Mucosa of rectum (tissue), 2 donors: ENCODE results near the gene INVS.

ENCODE experiments used
- H3K27ac ChIP-seq, 2 donors: one replicate each; pipeline ENCODE4 v1.7.0; 2013; ENCODE audit warnings: inconsistent platforms in 2 of 2, low read depth in 2 of 2, low read length in 2 of 2
- H3K27me3 ChIP-seq, 2 donors: one replicate each; pipeline ENCODE4 v1.7.0; 2013; ENCODE audit warnings: low read length in 2 of 2; ENCODE audit not compliant: control insufficient read depth in 2 of 2, insufficient read depth in 2 of 2
- H3K36me3 ChIP-seq, 2 donors: one replicate each; pipeline ENCODE4 v1.7.0; 2013; ENCODE audit warnings: low read length in 2 of 2; ENCODE audit not compliant: control insufficient read depth in 2 of 2, insufficient read depth in 2 of 2
- H3K4me1 ChIP-seq, 2 donors: one replicate each; pipeline ENCODE4 v1.7.0; 2013; ENCODE audit warnings: low read length in 2 of 2, mild to moderate bottlenecking in 1 of 2; ENCODE audit not compliant: control insufficient read depth in 2 of 2, insufficient read depth in 2 of 2
- H3K4me3 ChIP-seq, 2 donors: one replicate each; pipeline ENCODE4 v1.7.0; 2013; ENCODE audit warnings: low read length in 2 of 2
- H3K9ac ChIP-seq, 2 donors: one replicate each; pipeline ENCODE4 v1.7.0; 2013; ENCODE audit warnings: low read length in 2 of 2, low read depth in 1 of 2, mild to moderate bottlenecking in 1 of 2
- H3K9me3 ChIP-seq, 2 donors: one replicate each; pipeline ENCODE4 v1.7.0; 2013; ENCODE audit warnings: low read length in 2 of 2; ENCODE audit not compliant: control insufficient read depth in 2 of 2
- donor health status: healthy.
- donor health status: Normal muscosa, but diverticular disease.

INVS gene

DNA sequence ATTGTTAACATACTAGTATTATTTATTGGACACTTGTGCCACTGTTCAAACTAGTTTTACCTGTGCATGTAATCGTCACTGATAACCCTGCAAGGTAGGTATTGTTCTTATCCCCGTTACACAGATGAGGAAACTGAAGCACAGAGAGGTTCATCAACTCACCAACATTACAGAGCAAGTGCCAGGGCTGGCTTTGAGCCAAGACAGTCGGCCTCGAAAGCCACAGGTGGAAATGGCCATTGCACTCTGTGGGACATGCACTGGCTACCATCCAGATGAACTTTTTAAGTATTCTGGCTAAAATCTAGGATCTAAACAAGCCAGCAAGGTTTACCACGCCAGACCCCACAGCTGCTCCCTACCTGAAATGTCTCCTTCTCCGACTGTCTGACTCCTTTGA, 195.8 kb downstream of the INVS start:
- Histone ChIP-seq H3K36me3 (peaks cover 26 to 58% of the 10 kb centered on the region in 2 donors), H3K27me3 (no peaks in the 10 kb centered on the region), H3K9ac (no peak overlapping the region), H3K4me3 (no peak overlapping the region), H3K27ac (no peak overlapping the region), H3K9me3 (no peaks in the 10 kb centered on the region), H3K4me1 (no peaks in the 10 kb centered on the region)

DNA sequence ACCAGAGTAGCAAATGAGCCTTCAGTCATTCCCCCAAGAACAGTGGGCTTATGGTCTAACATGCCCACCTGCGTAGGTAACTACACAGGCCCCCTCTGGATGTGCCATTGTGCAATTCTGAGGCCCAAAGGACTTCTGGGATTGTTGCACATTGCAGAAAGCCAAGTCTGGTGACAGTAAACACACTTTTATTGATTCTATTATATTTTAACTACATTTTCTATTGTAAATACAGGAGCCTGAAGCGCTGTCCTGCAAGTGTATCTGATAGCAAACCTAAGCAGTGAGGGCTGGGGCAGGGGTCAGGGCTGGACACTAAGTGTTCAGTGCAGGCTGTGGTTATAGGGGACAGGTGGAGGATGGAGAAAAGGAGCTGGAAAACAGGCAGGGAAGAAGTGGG, 196.2 kb downstream of the INVS start:
- Histone ChIP-seq H3K4me1 (no peaks in the 10 kb centered on the region), H3K36me3 (peaks cover 30 to 58% of the 10 kb centered on the region in 2 donors), H3K27me3 (no peaks in the 10 kb centered on the region), H3K9ac (no peak overlapping the region), H3K27ac (no peak overlapping the region), H3K4me3 (no peak overlapping the region), H3K9me3 (no peaks in the 10 kb centered on the region)

DNA sequence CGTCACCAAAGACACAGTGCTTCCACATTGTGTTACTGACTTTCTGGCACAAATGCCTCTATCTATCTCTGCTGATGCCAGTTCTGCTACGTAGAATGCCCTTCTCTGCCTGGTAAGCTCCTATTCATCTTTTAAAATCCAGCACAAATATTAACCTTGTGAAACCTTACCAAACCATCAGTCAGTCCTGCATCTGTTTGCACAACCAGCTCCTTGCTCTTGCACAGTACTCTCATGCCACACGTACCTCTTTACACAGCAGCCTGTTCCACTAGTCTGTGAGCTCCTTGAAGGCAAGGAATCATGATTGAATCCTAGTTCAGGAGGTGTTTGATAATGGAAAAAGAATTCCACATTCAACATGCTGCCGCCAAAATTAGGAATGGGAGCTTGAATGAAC, 197.4 kb downstream of the INVS start:
- Histone ChIP-seq H3K4me3 (no peak overlapping the region), H3K9me3 (no peaks in the 10 kb centered on the region), H3K27ac (no peak overlapping the region), H3K27me3 (no peaks in the 10 kb centered on the region), H3K9ac (no peak overlapping the region), H3K4me1 (no peaks in the 10 kb centered on the region), H3K36me3 (peaks cover 36 to 62% of the 10 kb centered on the region in 2 donors)

DNA sequence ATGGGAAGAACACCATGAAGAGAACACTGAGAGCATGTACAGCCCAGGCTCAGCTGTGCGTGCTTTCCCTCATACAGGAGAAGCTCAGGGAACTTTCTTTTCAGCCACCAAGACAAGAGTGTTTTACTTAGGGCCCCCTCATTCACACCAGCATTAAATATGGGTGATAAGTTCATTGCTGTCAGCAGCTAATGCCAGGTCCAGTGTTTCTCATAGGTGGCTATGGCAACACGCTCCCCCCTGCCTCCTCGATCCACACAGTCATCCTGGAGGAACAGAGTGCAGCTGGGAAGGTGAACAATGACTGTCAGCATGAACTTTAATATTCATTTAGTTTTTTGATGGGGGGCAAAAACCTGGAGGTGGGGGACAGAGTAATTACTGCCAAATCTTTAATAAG, 199.3 kb downstream of the INVS start:
- Histone ChIP-seq H3K9me3 (no peaks in the 10 kb centered on the region), H3K9ac (no peak overlapping the region), H3K27ac (no peak overlapping the region), H3K27me3 (no peaks in the 10 kb centered on the region), H3K4me3 (no peak overlapping the region), H3K4me1 (no peaks in the 10 kb centered on the region), H3K36me3 (peaks cover 36 to 58% of the 10 kb centered on the region in 2 donors)

DNA sequence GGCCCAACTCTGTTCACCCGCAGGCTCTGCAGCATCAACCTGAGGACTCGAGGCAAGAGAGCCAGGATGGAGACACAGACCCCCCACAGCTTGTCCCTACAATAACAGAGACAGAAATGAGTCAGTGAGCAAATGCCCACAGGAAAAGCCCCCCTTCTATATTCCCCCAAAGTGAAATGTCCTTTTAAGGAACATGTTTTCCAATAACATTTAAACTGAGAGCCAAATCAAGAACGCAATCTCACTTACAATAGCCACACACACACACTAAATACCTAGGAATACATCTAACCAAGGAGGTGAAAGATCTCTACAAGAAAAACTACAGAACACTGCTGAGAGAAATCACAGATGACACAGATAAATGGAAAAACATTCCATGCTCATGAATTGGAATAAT, 204.7 kb downstream of the INVS start:
- Histone ChIP-seq H3K27ac (no peak overlapping the region), H3K27me3 (no peaks in the 10 kb centered on the region), H3K9me3 (no peaks in the 10 kb centered on the region), H3K36me3 (peaks cover 28 to 30% of the 10 kb centered on the region in 2 donors), H3K4me3 (no peak overlapping the region), H3K4me1 (no peaks in the 10 kb centered on the region), H3K9ac (no peak overlapping the region)

DNA sequence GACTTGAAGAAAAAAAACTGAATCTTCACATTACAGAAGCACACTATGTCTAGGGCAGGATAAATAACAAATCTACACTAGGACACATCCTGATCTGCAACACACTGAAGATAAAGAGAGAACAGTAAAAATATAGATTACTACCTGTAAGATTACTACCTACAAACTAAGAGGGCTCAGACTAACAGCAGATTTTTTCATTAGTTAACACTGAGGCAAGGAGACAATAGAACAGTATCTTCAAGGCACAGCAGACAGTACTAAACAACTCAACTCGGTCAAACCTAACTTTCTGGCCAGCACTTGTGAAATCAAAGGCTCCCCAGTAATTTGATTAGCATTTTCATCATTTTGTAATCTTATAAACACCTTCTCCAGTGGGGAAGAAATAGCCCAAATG, 207.2 kb downstream of the INVS start:
- Histone ChIP-seq H3K4me1 (no peaks in the 10 kb centered on the region), H3K27me3 (no peaks in the 10 kb centered on the region), H3K27ac (no peak overlapping the region), H3K36me3 (peaks cover 18 to 26% of the 10 kb centered on the region in 2 donors), H3K4me3 (no peak overlapping the region), H3K9me3 (no peaks in the 10 kb centered on the region), H3K9ac (no peak overlapping the region)

DNA sequence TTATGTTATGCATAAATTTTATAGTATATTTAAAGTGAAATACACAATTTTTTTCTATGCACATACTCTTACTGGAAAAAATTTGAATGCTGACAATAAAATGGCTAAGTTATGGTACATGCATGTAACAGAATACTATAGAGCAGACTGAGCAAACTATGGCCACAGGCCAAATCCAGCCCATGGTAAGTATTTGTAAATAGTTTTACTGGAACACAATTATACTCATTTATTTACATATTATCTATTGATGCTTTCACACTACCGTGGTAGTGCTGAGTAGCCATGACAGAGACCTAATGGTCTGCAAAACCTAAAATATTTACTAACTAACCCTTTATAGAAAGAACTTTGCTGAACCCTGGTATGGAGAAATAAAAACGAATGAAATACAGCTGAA, 208.0 kb downstream of the INVS start:
- Histone ChIP-seq H3K4me3 (no peak overlapping the region), H3K27me3 (no peaks in the 10 kb centered on the region)

DNA sequence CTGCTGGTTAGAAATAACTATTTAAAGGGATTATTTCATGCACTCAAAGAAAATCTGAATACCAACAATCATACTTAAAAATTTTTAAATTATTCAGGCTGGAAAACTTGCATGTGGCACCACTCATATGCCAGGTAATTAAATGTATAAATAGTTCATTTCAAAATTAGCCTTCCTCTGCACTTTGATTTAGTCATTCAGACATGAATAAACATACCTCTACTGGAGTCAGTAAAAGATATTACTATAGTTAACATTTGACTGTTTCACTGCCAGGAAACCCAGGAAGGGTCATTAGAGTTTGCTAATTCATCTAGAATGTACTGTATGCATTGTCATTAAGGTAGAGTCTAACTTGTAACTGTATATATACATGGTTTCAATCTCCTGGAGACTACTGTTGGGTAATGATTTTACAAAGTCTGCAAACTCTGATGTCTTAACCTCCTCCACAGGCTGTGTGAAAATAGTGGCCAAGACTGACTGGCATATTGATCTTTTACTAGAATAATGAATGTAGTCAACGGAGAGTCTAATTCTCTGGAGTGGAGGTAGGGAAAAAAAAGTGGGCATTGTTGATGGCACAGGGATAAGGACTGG, 210.0 kb downstream of the INVS start:
- Histone ChIP-seq H3K9ac (no peak overlapping the region), H3K27me3 (no peaks in the 10 kb centered on the region), H3K9me3 (no peaks in the 10 kb centered on the region), H3K27ac (no peak overlapping the region), H3K36me3 (peaks cover 4 to 5% of the 10 kb centered on the region in 2 donors), H3K4me1 (no peaks in the 10 kb centered on the region), H3K4me3 (no peak overlapping the region)

More for the DNA sequence above, 208.0 kb downstream of the INVS start:
- Histone ChIP-seq H3K36me3 (peaks cover 12 to 21% of the 10 kb centered on the region in 2 donors), H3K9me3 (no peaks in the 10 kb centered on the region), H3K4me1 (no peaks in the 10 kb centered on the region), H3K9ac (no peak overlapping the region), H3K27ac (no peak overlapping the region)

DNA sequence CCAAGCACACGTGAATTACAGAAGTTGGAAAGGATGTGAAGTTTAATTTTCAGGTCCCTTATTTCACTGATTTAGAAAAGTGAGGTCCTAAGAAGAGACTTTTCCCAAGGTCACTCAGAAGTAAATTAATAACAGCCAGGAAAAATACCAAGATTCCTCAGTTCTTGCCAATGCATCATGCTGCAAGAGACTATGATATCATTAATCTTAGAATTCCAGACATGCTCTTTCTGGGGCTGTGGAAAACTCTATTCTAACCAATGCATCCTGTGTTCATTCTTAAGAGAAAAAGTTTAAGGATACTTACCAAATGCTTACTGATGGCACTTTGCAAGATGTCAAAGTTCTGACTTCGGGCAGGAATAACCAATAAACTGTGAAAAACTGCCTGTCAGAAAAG, 210.9 kb downstream of the INVS start:
- Histone ChIP-seq H3K27me3 (no peaks in the 10 kb centered on the region), H3K36me3 (peaks cover 4 to 5% of the 10 kb centered on the region in 2 donors), H3K9ac (no peak overlapping the region), H3K27ac (no peak overlapping the region), H3K4me3 (no peak overlapping the region), H3K4me1 (no peaks in the 10 kb centered on the region), H3K9me3 (no peaks in the 10 kb centered on the region)

DNA sequence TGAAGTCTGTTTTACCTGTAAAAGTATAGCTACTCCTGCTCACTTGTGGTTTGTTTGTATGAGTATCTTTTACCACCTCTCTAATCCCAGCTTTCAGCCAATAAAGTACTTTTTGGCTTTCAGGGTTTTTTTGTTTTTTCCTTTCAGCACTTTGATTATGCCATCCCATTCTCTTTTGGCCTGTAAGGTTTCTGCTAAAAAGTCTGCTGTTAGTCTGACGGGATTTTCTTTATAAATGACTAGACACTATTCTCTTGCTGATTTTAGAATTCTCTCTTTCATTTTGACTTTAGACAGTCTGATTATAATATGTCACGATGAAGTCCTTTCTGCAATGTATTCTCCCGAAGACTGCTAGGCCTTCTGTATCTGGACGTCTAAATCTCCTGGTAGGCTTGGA, 216.5 kb downstream of the INVS start:
- H3K4me1 ChIP-seq: no peaks in the 10 kb centered on the region
- H3K36me3 ChIP-seq: peaks cover 6 to 9% of the 10 kb centered on the region in 2 donors
- H3K4me3 ChIP-seq: no peak overlapping the region
- no peak overlapping the region for H3K27ac ChIP-seq
- no peaks in the 10 kb centered on the region for H3K27me3 ChIP-seq
- H3K9me3 ChIP-seq: no peaks in the 10 kb centered on the region
- no peak overlapping the region for H3K9ac ChIP-seq

DNA sequence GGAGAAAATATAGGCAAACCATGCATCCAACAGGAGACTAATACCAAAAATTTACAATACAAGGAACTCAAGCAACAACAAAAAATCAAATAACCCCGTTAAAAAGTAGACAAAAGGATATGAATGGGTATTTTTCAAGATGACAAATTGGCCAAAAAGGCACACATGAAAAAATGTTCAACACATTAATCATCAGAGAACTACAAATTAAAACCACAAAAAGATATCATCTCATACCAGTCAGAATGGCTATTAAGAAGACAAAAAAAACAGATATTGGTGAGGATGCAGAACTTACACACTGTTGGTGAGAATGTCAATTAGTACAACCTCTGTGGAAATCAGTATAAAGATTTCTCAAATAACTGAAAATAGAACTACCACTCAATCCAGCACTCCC, 218.7 kb downstream of the INVS start:
- H3K27ac ChIP-seq: no peak overlapping the region
- H3K9ac ChIP-seq: no peak overlapping the region
- H3K4me3 ChIP-seq: no peak overlapping the region
- no peaks in the 10 kb centered on the region for H3K9me3 ChIP-seq
- no peaks in the 10 kb centered on the region for H3K27me3 ChIP-seq
- H3K36me3 ChIP-seq: peaks cover 10 to 16% of the 10 kb centered on the region in 2 donors
- no peaks in the 10 kb centered on the region for H3K4me1 ChIP-seq
